ENCODE data around the gene DDX39B. TPM values are rescaled to one million over a fixed set of nuclear protein-coding genes. Genes with fewer than 3 reads are reported as not detected.

Gene DDX39B
- total RNA-seq, 1 donor = 240 TPM

DNA sequence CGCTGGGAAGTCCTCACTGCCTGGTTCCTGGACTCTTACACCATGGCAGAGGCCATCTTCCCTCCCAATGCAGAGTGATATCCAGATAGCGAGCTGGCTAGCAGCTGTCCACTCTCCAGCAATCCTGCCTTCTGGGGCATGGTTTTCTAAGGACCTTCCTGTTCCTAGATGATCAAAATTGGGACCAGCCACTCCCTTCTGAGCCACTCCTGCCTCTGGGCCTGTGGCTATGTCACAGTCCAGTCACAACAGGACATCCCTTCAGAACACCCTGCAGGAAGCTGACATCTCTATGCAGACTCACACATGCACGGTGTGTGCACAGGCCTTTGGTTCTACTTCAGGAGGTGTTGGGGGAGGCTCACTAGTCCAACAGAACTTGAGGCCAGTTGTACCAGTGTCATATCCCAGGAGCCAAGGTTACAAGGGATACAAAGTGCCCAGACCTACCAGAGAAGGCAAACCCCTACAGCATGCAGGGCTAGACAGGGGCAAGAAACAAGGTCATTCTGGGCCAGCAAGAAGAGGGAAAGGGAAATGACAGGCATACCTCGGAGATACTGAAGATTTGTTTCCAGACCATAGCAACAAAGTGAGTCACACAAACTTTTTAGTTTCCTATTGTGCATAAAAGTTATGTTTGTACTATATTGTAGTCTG, 15.7 kb downstream of the DDX39B start:
- peak overlapping the region; percentile 25 for H3K4me3 ChIP-seq (ENCODE audit: insufficient read depth, low read length)
- H4K20me1 ChIP-seq (ENCODE audit: insufficient read depth, low read length) = peaks cover 16% of the 10 kb centered on the region
- peak overlapping the region; percentile 35 for H2AFZ ChIP-seq (ENCODE audit: low read length)
- no peaks in the 10 kb centered on the region for H3K79me2 ChIP-seq (ENCODE audit: insufficient read depth, low read length)
- no peaks in the 10 kb centered on the region for H3K9me3 ChIP-seq (ENCODE audit: low read depth, low read length)
- H3K4me1 ChIP-seq (ENCODE audit: insufficient read depth, low read length) = peaks cover 17% of the 10 kb centered on the region
- peaks cover 7% of the 10 kb centered on the region for H3K36me3 ChIP-seq (ENCODE audit: insufficient read depth, low read length)
- no peak for DNase-seq (ENCODE audit: insufficient read length, low spot score, missing footprints)
- peaks cover 2% of the 10 kb centered on the region for H3K27me3 ChIP-seq (ENCODE audit: insufficient read depth, low read length)
- TF ChIP-seq, protein P1, sequence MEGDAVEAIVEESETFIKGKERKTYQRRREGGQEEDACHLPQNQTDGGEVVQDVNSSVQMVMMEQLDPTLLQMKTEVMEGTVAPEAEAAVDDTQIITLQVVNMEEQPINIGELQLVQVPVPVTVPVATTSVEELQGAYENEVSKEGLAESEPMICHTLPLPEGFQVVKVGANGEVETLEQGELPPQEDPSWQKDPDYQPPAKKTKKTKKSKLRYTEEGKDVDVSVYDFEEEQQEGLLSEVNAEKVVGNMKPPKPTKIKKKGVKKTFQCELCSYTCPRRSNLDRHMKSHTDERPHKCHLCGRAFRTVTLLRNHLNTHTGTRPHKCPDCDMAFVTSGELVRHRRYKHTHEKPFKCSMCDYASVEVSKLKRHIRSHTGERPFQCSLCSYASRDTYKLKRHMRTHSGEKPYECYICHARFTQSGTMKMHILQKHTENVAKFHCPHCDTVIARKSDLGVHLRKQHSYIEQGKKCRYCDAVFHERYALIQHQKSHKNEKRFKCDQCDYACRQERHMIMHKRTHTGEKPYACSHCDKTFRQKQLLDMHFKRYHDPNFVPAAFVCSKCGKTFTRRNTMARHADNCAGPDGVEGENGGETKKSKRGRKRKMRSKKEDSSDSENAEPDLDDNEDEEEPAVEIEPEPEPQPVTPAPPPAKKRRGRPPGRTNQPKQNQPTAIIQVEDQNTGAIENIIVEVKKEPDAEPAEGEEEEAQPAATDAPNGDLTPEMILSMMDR (IDR thresholded peaks at IDR 0.05; ENCODE audit: extremely low read depth, low read depth, low read length) = no peak
- H3K27ac ChIP-seq (ENCODE audit: low read depth, low read length) = peak overlapping the region; percentile 52
- H3K4me2 ChIP-seq (ENCODE audit: insufficient read depth, low read length) = peak overlapping the region; percentile 39

DNA sequence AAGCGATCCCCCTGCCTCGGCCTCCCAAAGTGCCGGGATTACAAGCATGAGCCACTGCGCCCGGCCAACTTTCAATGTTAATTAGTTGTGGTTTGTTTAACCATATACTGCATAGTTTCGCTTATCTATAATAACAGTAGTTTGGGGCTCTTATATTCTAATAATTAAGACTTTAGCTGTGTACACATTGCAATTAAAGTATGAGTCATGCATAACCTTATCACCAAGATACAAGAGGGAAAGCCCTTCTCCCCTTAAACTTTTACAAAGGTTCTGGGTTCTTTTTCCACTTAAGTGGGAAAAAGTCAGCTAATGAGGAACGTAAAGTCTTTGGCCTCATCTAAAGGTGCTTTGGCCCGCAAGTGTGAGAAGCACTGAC, 16.3 kb downstream of the DDX39B start:
- peak overlapping the region; percentile 35 for H2AFZ ChIP-seq (ENCODE audit: low read length)
- no peak overlapping the region for H3K4me2 ChIP-seq (ENCODE audit: insufficient read depth, low read length)
- TF ChIP-seq, protein P1 (IDR thresholded peaks at IDR 0.05; ENCODE audit: extremely low read depth, low read depth, low read length) = no peak

DNA sequence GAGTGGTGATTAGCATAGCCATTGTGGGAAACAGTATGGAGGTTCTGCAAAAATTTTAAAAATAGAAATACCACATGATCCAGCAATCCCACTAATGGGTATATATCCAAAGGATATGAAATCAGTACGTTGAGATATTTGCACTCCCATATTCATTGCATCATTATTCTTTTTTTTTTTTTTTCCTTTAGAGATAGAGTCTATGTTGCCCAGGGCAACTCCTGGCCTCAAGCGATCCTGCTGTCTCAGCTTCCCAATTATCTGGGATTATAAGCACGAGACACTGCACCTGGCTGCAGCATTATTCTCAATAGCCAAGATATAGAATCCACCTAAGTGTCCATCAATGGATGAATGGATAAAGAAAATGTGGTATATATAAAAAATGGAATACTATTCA, 20.0 kb downstream of the DDX39B start:
- Histone ChIP-seq H3K9me3 (ENCODE audit: low read depth, low read length) (no peaks in the 10 kb centered on the region), H3K27me3 (ENCODE audit: insufficient read depth, low read length) (peaks cover 2% of the 10 kb centered on the region), H3K27ac (ENCODE audit: low read depth, low read length) (no peak overlapping the region), H3K4me1 (ENCODE audit: insufficient read depth, low read length) (peaks cover 11% of the 10 kb centered on the region), H3K4me3 (ENCODE audit: insufficient read depth, low read length) (no peak overlapping the region), H3K4me2 (ENCODE audit: insufficient read depth, low read length) (no peak overlapping the region), H3K79me2 (ENCODE audit: insufficient read depth, low read length) (no peaks in the 10 kb centered on the region), H2AFZ (ENCODE audit: low read length) (no peak overlapping the region), H4K20me1 (ENCODE audit: insufficient read depth, low read length) (no peaks in the 10 kb centered on the region), H3K36me3 (ENCODE audit: insufficient read depth, low read length) (no peaks in the 10 kb centered on the region)
- no peak for DNase-seq (ENCODE audit: insufficient read length, low spot score, missing footprints)
- TF ChIP-seq, protein P1 (IDR thresholded peaks at IDR 0.05; ENCODE audit: extremely low read depth, low read depth, low read length) = no peak

More for the DNA sequence above, 16.3 kb downstream of the DDX39B start:
- H3K36me3 ChIP-seq (ENCODE audit: insufficient read depth, low read length) = peaks cover 2% of the 10 kb centered on the region
- H3K79me2 ChIP-seq (ENCODE audit: insufficient read depth, low read length) = no peaks in the 10 kb centered on the region
- no peak for DNase-seq (ENCODE audit: insufficient read length, low spot score, missing footprints)
- peak overlapping the region; percentile 52 for H3K27ac ChIP-seq (ENCODE audit: low read depth, low read length)
- H3K27me3 ChIP-seq (ENCODE audit: insufficient read depth, low read length) = peaks cover 2% of the 10 kb centered on the region
- H4K20me1 ChIP-seq (ENCODE audit: insufficient read depth, low read length) = peaks cover 11% of the 10 kb centered on the region
- H3K4me1 ChIP-seq (ENCODE audit: insufficient read depth, low read length) = peaks cover 17% of the 10 kb centered on the region
- H3K4me3 ChIP-seq (ENCODE audit: insufficient read depth, low read length) = no peak overlapping the region
- H3K9me3 ChIP-seq (ENCODE audit: low read depth, low read length) = no peaks in the 10 kb centered on the region

DNA sequence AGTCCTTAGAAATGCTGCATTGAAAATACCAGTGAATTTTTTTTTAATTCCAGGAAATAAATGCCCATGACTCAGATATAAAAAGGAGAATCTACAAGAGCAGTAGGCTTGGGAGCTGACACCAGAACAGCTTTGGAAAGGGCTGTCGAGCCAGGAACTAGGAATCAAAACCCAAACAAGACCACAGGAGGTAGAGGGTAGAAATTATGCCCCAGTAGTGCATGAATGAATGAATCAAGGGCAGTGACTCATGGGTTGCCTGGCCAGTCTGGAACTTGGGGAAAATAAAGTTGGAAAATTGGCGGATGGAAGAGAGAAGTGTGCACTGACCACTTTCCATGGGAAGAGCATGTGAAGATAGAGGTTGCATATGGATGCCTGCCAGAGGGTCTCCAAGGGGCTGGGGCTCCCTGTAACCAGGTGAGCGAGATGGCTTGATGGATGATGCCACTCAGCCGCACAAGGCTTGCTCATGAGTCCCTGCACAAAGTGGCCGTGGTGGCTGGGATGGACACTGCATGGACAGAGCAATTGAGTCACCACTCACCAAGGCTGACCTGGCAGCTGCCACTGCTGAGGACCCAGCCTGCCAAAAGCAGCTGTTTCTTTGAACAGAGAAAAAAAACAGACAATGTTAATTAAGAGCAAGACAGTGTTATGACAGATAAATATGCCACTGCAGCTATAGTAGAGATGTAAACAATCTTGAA, 28.2 kb downstream of the DDX39B start:
- Histone ChIP-seq H3K79me2 (ENCODE audit: insufficient read depth, low read length) (no peaks in the 10 kb centered on the region), H3K4me1 (ENCODE audit: insufficient read depth, low read length) (peaks cover 15% of the 10 kb centered on the region), H3K27me3 (ENCODE audit: insufficient read depth, low read length) (no peaks in the 10 kb centered on the region), H2AFZ (ENCODE audit: low read length) (no peak overlapping the region), H4K20me1 (ENCODE audit: insufficient read depth, low read length) (no peaks in the 10 kb centered on the region), H3K27ac (ENCODE audit: low read depth, low read length) (no peak overlapping the region), H3K9me3 (ENCODE audit: low read depth, low read length) (no peaks in the 10 kb centered on the region), H3K4me2 (ENCODE audit: insufficient read depth, low read length) (peak overlapping the region; percentile 38), H3K4me3 (ENCODE audit: insufficient read depth, low read length) (no peak overlapping the region), H3K36me3 (ENCODE audit: insufficient read depth, low read length) (peaks cover 14% of the 10 kb centered on the region)
- DNase-seq (ENCODE audit: insufficient read length, low spot score, missing footprints) = peak; percentile 86
- TF ChIP-seq, protein P1 (IDR thresholded peaks at IDR 0.05; ENCODE audit: extremely low read depth, low read depth, low read length) = no peak
